Keratinocyte (primary cell): ENCODE measurements around the gene EIF3L. TPM values are rescaled to one million over a fixed set of nuclear protein-coding genes. Genes with fewer than 3 reads are reported as not detected.

Source experiments
- DNase-seq: peaks from one replicate; pipeline ENCODE4 v3.0.0-alpha.2; 2011; ENCODE audit warnings: low read depth, missing footprints, low spot score
- FAIRE-seq: peaks from 2 replicates; lab custom pipeline; 2011; peaks lifted over from hg19 to GRCh38; lab: Jason Lieb, UNC
- H2AFZ ChIP-seq: 2 replicates; pipeline ENCODE4 v1.6.0; 2012; ENCODE audit warnings: low read length, control low read depth, inconsistent platforms; ENCODE audit not compliant: control insufficient read depth
- H3K27ac ChIP-seq: 2 replicates; pipeline ENCODE4 v1.5.1; 2011; ENCODE audit warnings: low read length; ENCODE audit not compliant: control insufficient read depth, insufficient read depth
- H3K27me3 ChIP-seq: 3 replicates; pipeline ENCODE4 v1.6.0; 2011; ENCODE audit warnings: low read length; ENCODE audit not compliant: control insufficient read depth, insufficient read depth; ENCODE audit errors: extremely low read depth
- H3K36me3 ChIP-seq, 2 experiments: 2 replicates in 1 of 2; 3 replicates in 1 of 2; pipeline ENCODE4 v1.5.1; 2011; ENCODE audit warnings: low read length in 2 of 2, mild to moderate bottlenecking in 1 of 2; ENCODE audit not compliant: control insufficient read depth in 2 of 2, insufficient read depth in 2 of 2; ENCODE audit errors: extremely low read depth in 1 of 2
- H3K4me1 ChIP-seq: 3 replicates; pipeline ENCODE4 v1.5.1; 2011; ENCODE audit warnings: low read length; ENCODE audit not compliant: control insufficient read depth, insufficient read depth; ENCODE audit errors: extremely low read depth
- H3K4me2 ChIP-seq: 3 replicates; pipeline ENCODE4 v1.6.0; 2011; ENCODE audit warnings: low read depth, low read length; ENCODE audit not compliant: control insufficient read depth, insufficient read depth; ENCODE audit errors: extremely low read depth
- H3K4me3 ChIP-seq, 3 experiments: fragments of 200-600 bp in 1 of 3; sonication (generic) in 1 of 3; 2 replicates in 2 of 3; 3 replicates in 1 of 3; pipeline ENCODE4 v1.5.1; 2011 to 2016; ENCODE audit warnings: low read length in 3 of 3, mild to moderate bottlenecking in 3 of 3, control low read depth in 2 of 3, inconsistent platforms in 1 of 3, low read depth in 1 of 3, mixed read lengths in 1 of 3, mixed run types in 1 of 3, moderate library complexity in 1 of 3; ENCODE audit not compliant: control insufficient read depth in 2 of 3, insufficient read depth in 2 of 3; ENCODE audit errors: extremely low read depth in 1 of 3
- H3K79me2 ChIP-seq: 2 replicates; pipeline ENCODE4 v1.6.0; 2012; ENCODE audit warnings: low read length; ENCODE audit not compliant: control insufficient read depth, insufficient read depth
- H3K9ac ChIP-seq: 3 replicates; pipeline ENCODE4 v1.6.0; 2011; ENCODE audit warnings: low read length; ENCODE audit not compliant: control insufficient read depth, insufficient read depth; ENCODE audit errors: extremely low read depth
- H3K9me1 ChIP-seq: 3 replicates; pipeline ENCODE4 v1.6.0; 2011; ENCODE audit warnings: low read length; ENCODE audit not compliant: control insufficient read depth, insufficient read depth; ENCODE audit errors: extremely low read depth
- H3K9me3 ChIP-seq: 2 replicates; pipeline ENCODE4 v1.5.1; 2012; ENCODE audit warnings: low read depth, low read length; ENCODE audit not compliant: control insufficient read depth
- H4K20me1 ChIP-seq: 3 replicates; pipeline ENCODE4 v1.6.0; 2011; ENCODE audit warnings: low read length; ENCODE audit not compliant: control insufficient read depth, insufficient read depth; ENCODE audit errors: extremely low read depth
- CTCF ChIP-seq, 3 experiments: IDR thresholded peaks in 1 of 3; conservative IDR thresholded peaks in 1 of 3; optimal IDR thresholded peaks in 1 of 3; 2 replicates in 2 of 3; 3 replicates in 1 of 3; pipeline versions ENCODE3 to v1.5.1; 2011; ENCODE audit warnings: low read length in 3 of 3, mild to moderate bottlenecking in 3 of 3, moderate library complexity in 2 of 3, control low read depth in 1 of 3, inconsistent platforms in 1 of 3; ENCODE audit not compliant: insufficient read depth in 2 of 3; ENCODE audit errors: extremely low read depth in 1 of 3
- EZH2 ChIP-seq: IDR thresholded peaks from one replicate; pipeline ENCODE4 v1.6.1; 2012; ENCODE audit warnings: inconsistent platforms, mild to moderate bottlenecking, low read length, moderate library complexity
- dilution Hi-C: fragments of 300-500 bp; cut with MboI; formaldehyde crosslinking; loops from one replicate; pipeline ENCODE4 v1.7.0; 2020; ENCODE audit warnings: low sequenced_read_pairs; ENCODE audit not compliant: extremely low pct_ligation_motif_present
- polyA plus RNA-seq, 5 experiments: library from polyadenylated mRNA; depleted of rRNA in 3 of 5; stranded (reverse) in 3 of 5; stranded (forward) in 1 of 5; unstranded in 1 of 5; fragments of >200 nt; gene quantifications; 1 replicate in 1 of 5; 2 replicates in 3 of 5; 3 replicates in 1 of 5; pipeline versions ENCODE4 v1.2.1 to v1.2.3, GENCODE V29; 2011 to 2012; ENCODE audit warnings: missing spikeins in 2 of 5, low read depth in 1 of 5, low replicate concordance in 1 of 5

EIF3L gene
- polyA plus RNA-seq, 1 donor (not counting 4 experiments of a cell fraction or from before 2014, with no cell fraction given) = 639 TPM

- H3K27ac ChIP-seq = no peak overlapping the region
- H3K4me1 ChIP-seq = no peaks in the 10 kb centered on the region
- DNase-seq (no peak), FAIRE-seq (no peak)
- H3K9me1 ChIP-seq = no peaks in the 10 kb centered on the region
- H2AFZ ChIP-seq = no peak overlapping the region
- H3K79me2 ChIP-seq = peaks cover 22% of the 10 kb centered on the region
- no peak overlapping the region for H3K4me3 ChIP-seq
- TF ChIP-seq CTCF (optimal IDR thresholded peaks at IDR 0.05 in 1 of 3, IDR thresholded peaks at IDR 0.05 in 1 of 3, conservative IDR thresholded peaks at IDR 0.05 in 1 of 3; ENCODE audit: extremely low read depth in 1 of 3, insufficient read depth in 2 of 3, low read length in 3 of 3) (no peak), EZH2 (no peak)
- dilution Hi-C loops = no loop called here
- H3K27me3 ChIP-seq = no peaks in the 10 kb centered on the region
- no peaks in the 10 kb centered on the region for H3K9me3 ChIP-seq
- peaks cover 40 to 43% of the 10 kb centered on the region in 2 experiments for H3K36me3 ChIP-seq
- H3K9ac ChIP-seq = no peak overlapping the region
- H3K4me2 ChIP-seq = no peak overlapping the region
- peaks cover 9% of the 10 kb centered on the region for H4K20me1 ChIP-seq
Measured at GRCh38 chr22:37870273-37870672, 21.1 kb downstream of the EIF3L start.

GRCh38 chr22:37880668-37881440 is 31.6 kb downstream of the EIF3L start:
- peaks cover 47% of the 10 kb centered on the region for H3K79me2 ChIP-seq
- no peak for DNase-seq
- H3K4me2 ChIP-seq = no peak overlapping the region

More at GRCh38 chr22:37880668-37881440, 31.6 kb downstream of the EIF3L start:
- no peaks in the 10 kb centered on the region for H3K9me1 ChIP-seq
- H3K9me3 ChIP-seq = no peaks in the 10 kb centered on the region
- no peaks in the 10 kb centered on the region for H4K20me1 ChIP-seq
- peaks cover 5% of the 10 kb centered on the region for H3K4me1 ChIP-seq
- H3K27ac ChIP-seq = peak overlapping the region; percentile 0
- no peaks in the 10 kb centered on the region for H3K27me3 ChIP-seq
- H3K9ac ChIP-seq = no peak overlapping the region
- peaks cover 28 to 32% of the 10 kb centered on the region in 2 experiments for H3K36me3 ChIP-seq
- FAIRE-seq = peak; percentile 23
- TF ChIP-seq CTCF (optimal IDR thresholded peaks at IDR 0.05 in 1 of 3, IDR thresholded peaks at IDR 0.05 in 1 of 3, conservative IDR thresholded peaks at IDR 0.05 in 1 of 3; ENCODE audit: extremely low read depth in 1 of 3, insufficient read depth in 2 of 3, low read length in 3 of 3) (no peak), EZH2 (no peak)
- H2AFZ ChIP-seq = no peak overlapping the region
- dilution Hi-C loops = no loop called here
- H3K4me3 ChIP-seq = no peak overlapping the region
